Kidney epithelial cell (primary cell): ENCODE data around the gene TFB1M. TPM values are rescaled to one million over a fixed set of nuclear protein-coding genes. Genes with fewer than 3 reads are reported as not detected.
"Not testable (repeated sequence)": the region's sequence is repeated elsewhere in the genome, so short reads cannot be mapped to it uniquely, and the experiment has no call there.

ENCODE experiments used
- DNase-seq: peaks from one replicate; pipeline ENCODE4 v3.0.0-alpha.2; 2010; ENCODE audit warnings: low read depth
- H3K27me3 ChIP-seq: 2 replicates; pipeline ENCODE4 v1.6.0; 2011; ENCODE audit warnings: low read length; ENCODE audit not compliant: control insufficient read depth, insufficient read depth
- H3K36me3 ChIP-seq: 2 replicates; pipeline ENCODE4 v1.5.1; 2011; ENCODE audit warnings: low read length; ENCODE audit not compliant: control insufficient read depth, insufficient read depth
- H3K4me3 ChIP-seq: 2 replicates; pipeline ENCODE4 v1.5.1; 2011; ENCODE audit warnings: low read depth, mild to moderate bottlenecking, control low read depth, low read length
- total RNA-seq: library from RNA; depleted of rRNA; stranded (reverse); fragments of >200 nt; gene quantifications from 2 replicates; pipeline ENCODE4 v1.2.3, GENCODE V29; 2015
- TF ChIP-seq, protein P1 (sequence below): IDR thresholded peaks from 2 replicates; pipeline ENCODE4 v1.5.1; 2011; ENCODE audit warnings: mild to moderate bottlenecking, moderate library complexity, low read length, control low read depth, inconsistent platforms; ENCODE audit not compliant: insufficient read depth, poor library complexity, severe bottlenecking

TFB1M gene
- total RNA-seq, 1 donor from 2014 or later: 20.5 TPM

DNA sequence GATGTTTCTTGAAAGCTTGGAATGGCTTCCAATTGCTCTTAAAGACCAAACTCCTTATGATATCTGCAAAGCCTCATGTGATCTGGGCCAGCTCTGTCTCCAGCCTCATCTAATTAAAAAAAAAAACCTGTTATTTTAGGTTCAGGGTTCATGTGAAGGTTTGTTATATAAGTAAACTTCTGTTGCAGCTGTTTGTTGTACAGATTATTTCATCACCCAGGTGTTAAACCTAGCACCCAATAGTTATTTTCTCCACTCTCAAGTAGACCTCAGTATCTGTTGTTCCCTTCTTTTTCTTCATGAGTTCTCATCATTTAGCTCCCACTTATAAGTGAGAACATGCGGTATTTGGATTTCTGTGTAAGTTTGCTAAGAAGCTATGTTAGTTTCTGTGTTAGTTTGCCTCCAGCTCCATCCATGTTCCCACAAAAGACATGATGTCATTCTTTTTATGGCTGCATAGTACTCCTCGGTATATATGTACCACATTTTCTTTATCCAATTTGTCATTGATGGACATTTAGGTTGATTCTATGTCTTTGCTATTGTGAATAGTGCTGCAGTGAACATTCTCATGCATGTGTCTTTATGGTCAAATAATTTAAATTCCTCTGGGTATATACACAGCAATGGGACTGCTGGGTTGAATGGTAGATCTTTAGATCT lies 30.2 kb upstream of the TFB1M start:
- TF ChIP-seq, protein P1, sequence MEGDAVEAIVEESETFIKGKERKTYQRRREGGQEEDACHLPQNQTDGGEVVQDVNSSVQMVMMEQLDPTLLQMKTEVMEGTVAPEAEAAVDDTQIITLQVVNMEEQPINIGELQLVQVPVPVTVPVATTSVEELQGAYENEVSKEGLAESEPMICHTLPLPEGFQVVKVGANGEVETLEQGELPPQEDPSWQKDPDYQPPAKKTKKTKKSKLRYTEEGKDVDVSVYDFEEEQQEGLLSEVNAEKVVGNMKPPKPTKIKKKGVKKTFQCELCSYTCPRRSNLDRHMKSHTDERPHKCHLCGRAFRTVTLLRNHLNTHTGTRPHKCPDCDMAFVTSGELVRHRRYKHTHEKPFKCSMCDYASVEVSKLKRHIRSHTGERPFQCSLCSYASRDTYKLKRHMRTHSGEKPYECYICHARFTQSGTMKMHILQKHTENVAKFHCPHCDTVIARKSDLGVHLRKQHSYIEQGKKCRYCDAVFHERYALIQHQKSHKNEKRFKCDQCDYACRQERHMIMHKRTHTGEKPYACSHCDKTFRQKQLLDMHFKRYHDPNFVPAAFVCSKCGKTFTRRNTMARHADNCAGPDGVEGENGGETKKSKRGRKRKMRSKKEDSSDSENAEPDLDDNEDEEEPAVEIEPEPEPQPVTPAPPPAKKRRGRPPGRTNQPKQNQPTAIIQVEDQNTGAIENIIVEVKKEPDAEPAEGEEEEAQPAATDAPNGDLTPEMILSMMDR: no peak
- no peak for DNase-seq
- H3K36me3 ChIP-seq: no peaks in the 10 kb centered on the region
- H3K27me3 ChIP-seq: no peaks in the 10 kb centered on the region
- H3K4me3 ChIP-seq: no peak overlapping the region

DNA sequence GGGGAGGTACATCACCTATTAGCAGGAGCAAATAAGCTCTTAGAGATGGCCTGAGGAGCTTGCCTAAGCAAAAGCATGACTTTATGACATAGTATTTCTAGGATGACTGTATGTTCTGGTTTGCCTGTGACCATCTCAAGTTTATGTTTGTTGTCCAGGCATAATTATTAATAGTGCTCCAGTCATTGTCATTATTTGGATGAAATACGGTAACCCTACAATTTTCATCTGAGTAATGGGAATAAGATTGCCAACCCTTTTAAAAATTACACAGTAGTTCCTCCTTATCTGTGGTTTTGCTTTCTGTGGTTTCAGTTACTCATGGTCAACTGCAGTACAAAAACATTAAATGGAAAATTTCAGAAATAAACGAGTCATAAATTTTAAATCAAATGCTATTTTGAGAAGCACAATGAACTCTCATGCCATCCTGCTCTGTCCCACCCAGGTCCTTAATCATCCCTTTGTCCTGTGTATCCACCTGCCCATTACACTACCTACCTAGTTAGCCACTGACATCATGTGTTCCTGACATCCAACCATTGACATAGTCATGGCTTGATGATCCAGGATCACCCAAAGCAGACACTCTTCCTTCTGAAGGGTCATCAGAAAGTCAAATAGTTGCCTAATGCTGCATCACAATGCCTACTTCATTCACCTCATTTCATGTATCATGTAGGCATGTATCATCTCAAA lies 27.0 kb upstream of the TFB1M start:
- TF ChIP-seq, protein P1: no peak
- Histone ChIP-seq H3K4me3 (no peak overlapping the region), H3K36me3 (no peaks in the 10 kb centered on the region), H3K27me3 (no peaks in the 10 kb centered on the region)
- peak; percentile 34 for DNase-seq

DNA sequence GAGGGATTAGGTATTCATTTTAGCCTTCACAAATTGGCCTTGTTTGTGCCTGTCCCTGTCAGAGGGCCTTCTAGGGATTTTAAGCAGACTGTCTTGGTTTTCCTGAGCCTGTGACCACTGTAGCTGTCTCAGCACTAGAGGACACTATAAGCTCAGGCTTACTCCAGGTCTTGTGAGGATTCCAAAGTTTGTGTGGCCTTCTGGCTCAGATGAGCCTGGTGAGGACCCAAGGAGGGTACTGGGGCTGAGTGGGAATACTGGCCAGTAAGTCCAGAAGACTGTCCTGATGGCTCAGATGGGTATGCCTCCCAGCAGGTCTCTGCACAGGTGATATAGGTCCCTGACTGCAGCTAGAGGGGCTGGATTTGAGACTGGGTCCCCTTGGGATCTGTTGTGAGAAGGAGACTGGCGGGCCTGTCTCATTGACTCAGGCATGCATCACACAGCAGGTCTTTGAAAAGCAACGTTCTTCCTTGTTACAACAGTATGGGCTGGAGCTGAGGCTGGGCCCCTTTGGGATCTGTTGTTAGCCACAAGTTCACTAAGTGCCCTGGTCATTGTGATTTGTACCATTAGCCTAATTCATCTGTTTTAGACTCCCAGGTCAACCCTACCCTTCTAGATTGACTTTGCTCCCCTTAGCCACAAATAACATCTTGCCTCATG lies 26.3 kb upstream of the TFB1M start:
- TF ChIP-seq, protein P1: peak; percentile 29
- no peaks in the 10 kb centered on the region for H3K27me3 ChIP-seq
- H3K4me3 ChIP-seq: no peak overlapping the region
- no peak for DNase-seq
- H3K36me3 ChIP-seq: no peaks in the 10 kb centered on the region

DNA sequence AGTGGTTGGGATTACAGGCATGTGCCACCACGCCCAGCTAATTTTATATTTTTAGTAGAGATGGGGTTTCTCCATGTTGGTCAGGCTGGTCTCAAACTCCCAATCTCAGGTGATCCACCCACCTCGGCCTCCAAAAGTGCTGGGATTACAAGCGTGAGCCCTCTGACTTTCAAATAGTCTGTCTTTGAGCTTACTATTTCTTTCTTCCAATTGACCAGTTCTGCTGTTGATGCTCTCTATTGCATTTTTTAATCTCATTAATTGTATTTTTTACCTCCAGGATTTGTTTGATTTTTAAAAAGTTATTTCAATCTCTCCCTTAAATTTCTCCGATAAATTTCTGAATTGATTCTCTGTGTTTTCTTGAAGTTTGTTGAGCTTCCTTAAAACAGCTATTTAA lies 25.6 kb upstream of the TFB1M start:
- H3K27me3 ChIP-seq, H3K36me3 ChIP-seq, H3K4me3 ChIP-seq, DNase-seq: not testable (repeated sequence)

DNA sequence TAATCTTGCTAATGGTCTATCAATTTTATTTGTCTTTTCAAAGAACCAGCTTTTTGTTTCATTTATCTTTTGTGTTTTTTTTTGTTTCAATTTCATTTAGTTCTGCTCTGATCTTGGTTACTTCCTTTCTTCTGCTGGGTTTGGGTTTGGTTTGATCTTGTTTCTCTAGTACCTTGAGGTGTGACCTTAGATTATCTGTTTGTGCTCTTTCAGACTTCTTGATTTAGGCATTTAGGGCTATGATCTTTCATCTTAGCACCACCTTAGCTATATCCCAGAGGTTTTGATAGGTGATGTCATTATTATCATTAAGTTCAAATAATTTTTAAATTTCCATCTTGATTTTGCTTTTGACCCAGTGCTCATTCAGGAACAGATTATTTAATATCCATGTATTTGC lies 24.0 kb upstream of the TFB1M start:
- not testable (repeated sequence) for H3K27me3 ChIP-seq, H3K4me3 ChIP-seq, DNase-seq, H3K36me3 ChIP-seq

DNA sequence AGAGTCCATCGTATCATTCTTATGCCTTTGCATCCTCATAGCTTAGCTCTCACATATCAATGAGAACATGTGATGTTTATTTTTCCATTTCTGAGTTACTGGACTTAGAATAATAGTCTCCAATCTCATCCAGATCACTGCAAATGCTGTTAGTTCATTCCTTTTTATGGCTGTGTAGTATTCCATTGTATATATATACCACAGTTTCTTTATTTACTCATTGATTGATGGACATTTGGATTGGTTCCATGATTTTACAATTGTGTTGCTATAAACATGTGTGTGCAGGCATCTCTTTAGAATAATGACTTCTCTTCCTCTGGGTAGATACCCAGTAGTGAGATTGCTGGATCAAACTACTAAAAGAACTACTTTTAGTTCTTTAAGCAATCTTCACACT lies 21.0 kb upstream of the TFB1M start:
- Histone ChIP-seq H3K4me3 (no peak overlapping the region), H3K27me3 (no peaks in the 10 kb centered on the region), H3K36me3 (no peaks in the 10 kb centered on the region)
- DNase-seq: no peak
- TF ChIP-seq, protein P1: no peak

DNA sequence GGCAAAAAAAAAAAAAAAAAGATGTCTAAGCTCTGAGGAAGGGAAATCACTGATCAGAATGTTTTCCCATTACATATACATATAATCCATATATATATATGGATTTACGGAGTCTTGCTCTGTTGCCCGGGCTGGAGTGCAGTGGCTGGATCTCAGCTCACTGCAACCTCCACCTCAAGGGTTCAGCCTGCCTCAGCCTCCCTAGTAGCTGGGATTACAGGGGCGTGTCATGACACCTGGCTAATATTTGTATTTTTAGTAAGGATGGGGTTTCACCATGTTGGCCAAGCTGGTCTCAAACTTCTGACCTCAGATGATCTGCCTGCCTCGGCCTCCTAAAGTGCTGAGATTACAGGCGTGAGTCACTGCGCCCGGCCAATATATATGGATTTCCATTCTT lies 19.8 kb upstream of the TFB1M start:
- H3K27me3 ChIP-seq, DNase-seq, H3K36me3 ChIP-seq, H3K4me3 ChIP-seq: not testable (repeated sequence)
